Measurements from ENCODE around the gene COX5A. TPM values are rescaled to one million over a fixed set of nuclear protein-coding genes. Genes with fewer than 3 reads are reported as not detected.

COX5A gene
- total and polyA plus RNA-seq, 2 of the 13 experiments (the other 11 are each of a cell fraction or from before 2014, with no cell fraction given): 158 to 218 TPM

- TF ChIP-seq DMAP1 (CRISPR knock-in tag; IDR thresholded peaks at IDR 0.05): peak; percentile 84
- TF ChIP-seq ZNF768 (CRISPR knock-in tag; IDR thresholded peaks at IDR 0.05): peak; percentile 48
- TF ChIP-seq PLRG1 (conservative IDR thresholded peaks at IDR 0.05): no peak
- TF ChIP-seq MLXIP (CRISPR knock-in tag; IDR thresholded peaks at IDR 0.05; ENCODE audit: borderline replicate concordance): 0 out of 2 replicates have a peak, but pooled peaks have one; percentile 43
- no peak for TF ChIP-seq ZSCAN22 (CRISPR knock-in tag; IDR thresholded peaks at IDR 0.05)
- peak; percentile 90; the same call in 1 of the 2 replicates for TF ChIP-seq ZNF333 (CRISPR knock-in tag; IDR thresholded peaks at IDR 0.05; ENCODE audit: borderline replicate concordance)
- 0 out of 2 replicates have a peak, but pooled peaks have one; percentile 24 for TF ChIP-seq ZNF281 (CRISPR knock-in tag; IDR thresholded peaks at IDR 0.05; ENCODE audit: borderline replicate concordance)
- TF ChIP-seq BRF2 (CRISPR knock-in tag; IDR thresholded peaks at IDR 0.05): 0 out of 2 replicates have a peak, but pooled peaks have one; percentile 48
- TF ChIP-seq UBTF (CRISPR knock-in tag; IDR thresholded peaks at IDR 0.05): peak; percentile 66
- no peak for TF ChIP-seq GPN1 (CRISPR knock-in tag; IDR thresholded peaks at IDR 0.05; ENCODE audit: borderline replicate concordance)
Measured at GRCh38 chr15:74889883-74890664, 47.8 kb downstream of the COX5A start, which contains the start of gene MPI (continued).

Data from HepG2 (cell line).